DMS53 treated with DMSO at 0.1 percent for 48 hours (cell line): ENCODE data around the gene DARS1.

Experiments used
- DNase-seq: peaks from one replicate; lab custom pipeline; 2025; ENCODE audit not compliant: unreplicated experiment; lab: John Stamatoyannopoulos, UW

DARS1 gene

GRCh38 chr2:135985018-135985825 lies at the start of gene DARS1:
TSS of gene DARS1 (minus strand) at chr2:135985626. CDS start at chr2:135985468, 158 bp downstream.
- DNase-seq = peak; percentile 54

GRCh38 chr2:136034629-136035028 lies 49.2 kb upstream of the DARS1 start:
- DNase-seq = no peak

GRCh38 chr2:136032817-136033535 lies 47.5 kb upstream of the DARS1 start:
- no peak for DNase-seq

- DNase-seq = no peak
Observed at GRCh38 chr2:136032192-136032591, 46.8 kb upstream of the DARS1 start.

- no peak for DNase-seq
Observed at GRCh38 chr2:136031711-136032110, 46.3 kb upstream of the DARS1 start.

- DNase-seq = no peak
Observed at GRCh38 chr2:136030406-136030805, 45.0 kb upstream of the DARS1 start.

GRCh38 chr2:136029149-136029548 lies 43.7 kb upstream of the DARS1 start:
- no peak for DNase-seq

GRCh38 chr2:136028001-136028400 lies 42.6 kb upstream of the DARS1 start:
- no peak for DNase-seq

- DNase-seq = no peak
Observed at GRCh38 chr2:136027112-136027511, 41.7 kb upstream of the DARS1 start.

GRCh38 chr2:136025057-136025973 lies 39.9 kb upstream of the DARS1 start:
- DNase-seq = peak; percentile 10

- no peak for DNase-seq
Observed at GRCh38 chr2:136024616-136025015, 39.2 kb upstream of the DARS1 start.

- no peak for DNase-seq
Observed at GRCh38 chr2:136024185-136024584, 38.8 kb upstream of the DARS1 start.

GRCh38 chr2:136023416-136023815 lies 38.0 kb upstream of the DARS1 start:
- DNase-seq = peak; percentile 3

GRCh38 chr2:136022396-136023146 lies 37.1 kb upstream of the DARS1 start:
- DNase-seq = no peak

GRCh38 chr2:136021976-136022375 lies 36.5 kb upstream of the DARS1 start:
- DNase-seq = no peak

GRCh38 chr2:136021406-136021805 lies 36.0 kb upstream of the DARS1 start:
- no peak for DNase-seq

GRCh38 chr2:136020831-136021230 lies 35.4 kb upstream of the DARS1 start:
- no peak for DNase-seq

GRCh38 chr2:136019825-136020224 lies 34.4 kb upstream of the DARS1 start:
- no peak for DNase-seq

- no peak for DNase-seq
Observed at GRCh38 chr2:136019306-136019705, 33.9 kb upstream of the DARS1 start.

GRCh38 chr2:136017786-136018185 lies 32.4 kb upstream of the DARS1 start:
- DNase-seq = no peak

- DNase-seq = no peak
Observed at GRCh38 chr2:136016836-136017235, 31.4 kb upstream of the DARS1 start.
